ENCODE data around the gene CTSW.

The CTSW gene

GRCh38 chr11:65884716-65885092 is 5.1 kb downstream of the CTSW start (continued):
- peak; percentile 55 for TF ChIP-seq PRDM10 (tag by site-specific recombination; IDR thresholded peaks at IDR 0.05)
- TF ChIP-seq ZNF311 (tag by site-specific recombination; IDR thresholded peaks at IDR 0.05; ENCODE audit: borderline replicate concordance): no peak
- TF ChIP-seq ZNF341 (tag by site-specific recombination; IDR thresholded peaks at IDR 0.05; ENCODE audit: low read depth): peak; percentile 61
- TF ChIP-seq SP3 (tag by site-specific recombination; IDR thresholded peaks at IDR 0.05): peak; percentile 26; the same call in 1 of the 2 replicates
- peak; percentile 87 for TF ChIP-seq BCL11B (tag by site-specific recombination; IDR thresholded peaks at IDR 0.05; ENCODE audit: low read depth)
- no peak for TF ChIP-seq ZNF692 (tag by site-specific recombination; IDR thresholded peaks at IDR 0.05)
- peak; percentile 98 for TF ChIP-seq HIC1 (tag by site-specific recombination; IDR thresholded peaks at IDR 0.05)
- TF ChIP-seq ZNF473 (tag by site-specific recombination; IDR thresholded peaks at IDR 0.05): no peak
- TF ChIP-seq PRDM1 (tag by site-specific recombination; IDR thresholded peaks at IDR 0.05): no peak
- TF ChIP-seq ZNF394 (tag by site-specific recombination; IDR thresholded peaks at IDR 0.05; ENCODE audit: borderline replicate concordance): no peak
- TF ChIP-seq CTCF (tag by site-specific recombination; IDR thresholded peaks at IDR 0.05): peak; percentile 98

- H3K27ac ChIP-seq (ENCODE audit: extremely low read depth, low read depth, low read length): no peak overlapping the region
- ChIA-PET CTCF (interaction anchor here (0.5 to 9.5 kb wide), 49 partner anchors 8 to 281 kb away, joined by 3 to 189 read pairs (median 5); partner anchors contain the start of genes CFL1, FOSL1, KAT5 and MUS81), POLR2A (interaction anchor here (0.6 to 2.3 kb wide), 12 partner anchors 11 to 251 kb away, joined by 3 to 13 read pairs (median 6); partner anchors contain the start of genes CFL1, KAT5, MUS81 and RNASEH2C)
- no peak overlapping the region for H3K4me3 ChIP-seq (ENCODE audit: low read depth, low read length)
- TF ChIP-seq ZNF501 (tag by site-specific recombination; IDR thresholded peaks at IDR 0.05): no peak
- TF ChIP-seq ZNF341 (tag by site-specific recombination; IDR thresholded peaks at IDR 0.05; ENCODE audit: low read depth): no peak
- no peak for TF ChIP-seq SCRT2 (tag by site-specific recombination; IDR thresholded peaks at IDR 0.05)
- no peak for TF ChIP-seq ZNF184 (tag by site-specific recombination; IDR thresholded peaks at IDR 0.05)
- TF ChIP-seq ZNF660 (tag by site-specific recombination; IDR thresholded peaks at IDR 0.05): no peak
- TF ChIP-seq ZNF157 (tag by site-specific recombination; IDR thresholded peaks at IDR 0.05): no peak
- no peak for TF ChIP-seq ZNF777 (tag by site-specific recombination; IDR thresholded peaks at IDR 0.05; ENCODE audit: borderline replicate concordance)
- TF ChIP-seq ZSCAN18 (tag by site-specific recombination; IDR thresholded peaks at IDR 0.05): no peak
- H3K9me3 ChIP-seq (ENCODE audit: control insufficient read depth, insufficient read depth, low read depth, low read length): no peaks in the 10 kb centered on the region
- H3K4me1 ChIP-seq (ENCODE audit: control insufficient read depth, insufficient read depth, low read length): no peaks in the 10 kb centered on the region
- H3K36me3 ChIP-seq (ENCODE audit: control insufficient read depth in 2 of 2, insufficient read depth in 1 of 2, low read length in 2 of 2): peaks cover 0 to 53% of the 10 kb centered on the region in 2 experiments; a peak in 2 of 3 replicates
Observed at GRCh38 chr11:65885231-65885630, 5.6 kb downstream of the CTSW start.

Data from HEK293 (cell line).